GM10266 (cell line): ENCODE results near the gene IL17RD.

ENCODE experiments used
- DNase-seq: peaks from one replicate; pipeline ENCODE4 v3.0.0; 2012; ENCODE audit errors: extremely low spot score
- TF ChIP-seq, protein P1 (sequence below): IDR thresholded peaks from 2 replicates; pipeline ENCODE4 v1.5.1; 2012; ENCODE audit warnings: mild to moderate bottlenecking, low read depth; ENCODE audit not compliant: control insufficient read depth, insufficient read depth; ENCODE audit errors: missing control alignments

IL17RD gene

DNA sequence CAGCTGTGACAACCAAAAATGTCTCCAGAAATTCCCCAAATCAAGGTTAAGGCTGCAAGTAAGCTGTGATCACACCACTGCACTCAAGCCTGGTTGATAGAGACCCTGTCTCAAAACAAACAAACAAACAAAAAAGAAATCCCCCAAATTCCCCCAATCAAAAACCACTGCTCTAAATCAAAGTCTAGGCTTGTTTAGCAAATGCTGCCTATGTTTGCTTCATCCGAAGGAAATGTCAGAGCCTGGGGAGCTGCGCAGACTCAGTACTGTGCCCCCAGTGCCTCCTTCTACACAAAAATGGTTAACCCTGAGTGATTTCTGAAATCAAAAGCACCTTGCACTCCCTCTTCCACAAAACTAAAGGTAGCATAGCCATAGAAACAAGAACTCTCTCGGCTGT is 13.4 kb downstream of the IL17RD start:
- TF ChIP-seq, protein P1, sequence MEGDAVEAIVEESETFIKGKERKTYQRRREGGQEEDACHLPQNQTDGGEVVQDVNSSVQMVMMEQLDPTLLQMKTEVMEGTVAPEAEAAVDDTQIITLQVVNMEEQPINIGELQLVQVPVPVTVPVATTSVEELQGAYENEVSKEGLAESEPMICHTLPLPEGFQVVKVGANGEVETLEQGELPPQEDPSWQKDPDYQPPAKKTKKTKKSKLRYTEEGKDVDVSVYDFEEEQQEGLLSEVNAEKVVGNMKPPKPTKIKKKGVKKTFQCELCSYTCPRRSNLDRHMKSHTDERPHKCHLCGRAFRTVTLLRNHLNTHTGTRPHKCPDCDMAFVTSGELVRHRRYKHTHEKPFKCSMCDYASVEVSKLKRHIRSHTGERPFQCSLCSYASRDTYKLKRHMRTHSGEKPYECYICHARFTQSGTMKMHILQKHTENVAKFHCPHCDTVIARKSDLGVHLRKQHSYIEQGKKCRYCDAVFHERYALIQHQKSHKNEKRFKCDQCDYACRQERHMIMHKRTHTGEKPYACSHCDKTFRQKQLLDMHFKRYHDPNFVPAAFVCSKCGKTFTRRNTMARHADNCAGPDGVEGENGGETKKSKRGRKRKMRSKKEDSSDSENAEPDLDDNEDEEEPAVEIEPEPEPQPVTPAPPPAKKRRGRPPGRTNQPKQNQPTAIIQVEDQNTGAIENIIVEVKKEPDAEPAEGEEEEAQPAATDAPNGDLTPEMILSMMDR: no peak
- DNase-seq: no peak

DNA sequence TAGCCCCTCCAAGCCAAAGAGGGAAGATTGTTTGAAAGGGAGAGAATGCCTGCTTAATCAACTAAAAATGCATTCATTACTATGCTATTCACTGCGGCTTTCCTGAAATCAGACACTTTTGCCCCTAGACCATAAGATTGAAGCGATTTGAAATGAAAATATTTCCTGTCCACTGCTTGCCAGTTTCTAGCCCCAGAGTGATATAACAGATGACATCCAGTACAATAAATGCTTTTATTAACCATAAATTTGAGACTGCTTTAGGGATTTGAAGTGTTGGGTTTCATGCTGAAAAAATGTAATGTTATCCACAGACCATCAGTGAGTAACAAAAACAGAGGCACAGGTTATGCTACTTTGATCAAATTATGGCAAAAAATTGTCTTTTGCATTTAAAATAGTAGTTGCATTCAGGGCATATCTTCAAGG is 14.1 kb downstream of the IL17RD start:
- DNase-seq: no peak
- TF ChIP-seq, protein P1: no peak

DNA sequence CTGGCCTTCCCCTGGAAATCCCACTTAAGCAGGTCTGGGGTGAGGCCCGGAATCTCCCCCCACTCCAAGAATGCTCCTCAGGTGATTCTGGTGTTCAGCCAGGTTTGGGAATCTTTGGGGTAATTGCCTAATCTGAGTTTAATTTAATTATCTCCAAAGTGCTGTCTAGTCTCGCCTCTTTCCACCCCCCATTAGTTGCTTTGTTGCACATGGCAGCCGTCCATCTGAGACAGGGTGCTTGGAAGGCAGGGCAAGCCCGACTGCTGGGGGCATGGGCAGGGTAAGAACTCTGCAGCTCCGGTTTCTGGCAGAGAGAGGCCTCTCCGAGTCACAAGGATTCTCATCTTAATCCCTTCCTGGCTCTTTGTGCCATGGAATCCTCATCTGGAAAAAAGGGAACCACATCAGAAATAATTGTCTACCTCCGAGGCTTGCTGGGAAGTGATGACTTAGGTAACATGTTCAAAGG is 15.0 kb downstream of the IL17RD start:
- TF ChIP-seq, protein P1: no peak
- no peak for DNase-seq

DNA sequence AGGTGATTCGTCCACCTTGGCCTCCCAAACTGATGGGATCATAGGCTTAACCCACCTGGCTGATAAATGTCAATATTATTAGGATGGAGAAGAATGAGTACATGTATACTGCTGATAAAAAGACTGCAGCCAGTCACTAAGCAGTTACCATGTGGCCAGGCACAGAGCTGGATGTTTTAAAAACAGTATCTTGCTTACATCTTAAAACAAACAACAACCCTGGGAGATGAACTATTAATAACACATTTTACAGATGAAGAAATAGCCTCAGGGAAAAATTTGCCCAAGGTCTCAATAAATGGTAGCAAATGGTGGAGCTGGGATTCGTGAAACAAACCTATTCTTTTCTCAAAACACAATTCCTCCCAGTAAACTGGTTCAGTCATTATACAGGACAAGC is 18.1 kb downstream of the IL17RD start:
- TF ChIP-seq, protein P1: no peak
- DNase-seq: no peak

DNA sequence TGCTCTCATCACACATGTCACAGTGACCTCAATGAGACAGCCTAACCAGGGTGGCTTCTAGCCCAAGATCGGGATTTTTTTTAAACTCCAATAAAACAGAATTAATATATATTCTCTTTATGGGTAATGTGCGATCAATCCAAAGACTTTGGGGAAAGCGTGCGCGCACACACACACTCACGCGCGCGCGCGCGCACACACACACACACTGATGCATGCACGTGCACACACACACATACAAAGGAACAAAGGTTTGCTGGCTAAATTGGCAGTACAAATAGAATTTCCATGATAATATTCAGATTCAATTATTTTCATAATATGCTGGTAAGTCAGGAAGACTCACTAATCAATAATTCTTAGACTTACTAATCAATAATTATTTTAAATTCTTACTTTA is 19.3 kb downstream of the IL17RD start:
- no peak for DNase-seq
- TF ChIP-seq, protein P1: no peak

DNA sequence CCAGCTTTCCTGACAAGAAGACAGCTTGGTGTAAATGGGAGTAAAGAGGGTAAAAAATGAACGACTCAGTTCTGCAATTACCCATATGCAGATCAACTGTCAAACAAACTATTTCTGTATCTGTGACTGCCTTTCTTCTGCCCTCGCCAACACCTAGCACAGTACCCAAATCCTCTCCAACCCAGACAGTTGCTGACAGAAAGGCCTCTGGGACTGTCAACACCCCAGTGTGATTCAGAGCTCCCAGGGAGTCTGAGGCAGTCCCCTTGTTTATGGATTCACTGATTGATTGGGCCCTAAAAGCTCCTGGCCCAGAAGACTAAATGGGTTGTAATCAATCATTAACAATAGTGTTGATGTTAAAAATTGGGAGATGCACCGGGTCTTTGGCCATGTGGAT is 20.2 kb downstream of the IL17RD start:
- TF ChIP-seq, protein P1: no peak
- DNase-seq: no peak

DNA sequence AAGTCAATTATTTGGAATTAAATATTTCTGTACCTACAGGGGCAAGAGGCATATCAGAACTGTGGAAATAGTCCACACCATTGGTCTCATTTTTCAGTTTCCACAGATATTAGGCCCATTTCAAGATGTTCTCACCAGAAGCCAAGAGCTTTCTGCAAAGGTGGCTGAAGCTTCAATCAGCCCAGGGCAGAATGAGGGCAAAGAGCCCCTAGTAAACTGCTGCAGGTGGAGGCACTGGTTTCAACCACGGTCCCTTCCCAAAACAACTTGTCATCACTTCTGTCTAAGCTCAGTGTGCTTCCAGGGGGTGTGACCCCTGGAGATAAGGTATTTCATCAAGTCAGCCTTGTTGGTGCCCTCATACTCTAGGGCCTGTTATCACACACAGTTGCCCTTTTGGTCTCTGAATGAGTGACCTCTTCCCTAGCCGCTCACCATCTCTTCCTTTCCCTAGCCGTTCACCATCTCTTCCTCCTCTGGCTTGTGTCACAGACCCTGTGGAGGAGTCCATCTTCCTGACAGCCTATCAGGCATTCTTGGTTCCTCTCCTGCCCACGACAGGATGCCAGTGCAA is 21.2 kb downstream of the IL17RD start:
- no peak for DNase-seq

More for the DNA sequence above, 21.2 kb downstream of the IL17RD start:
- TF ChIP-seq, protein P1: no peak
